Gastroesophageal sphincter (tissue), 3 donors: Measurements from ENCODE around the gene ZNF362.

Source experiments
- CTCF ChIP-seq, 4 experiments: fragments of 200-600 bp in 2 of 4; fragments of 450-650 bp in 2 of 4; sonication (generic) in 1 of 4; IDR thresholded peaks; one replicate each; pipeline ENCODE4 v1.5.1; 2017 to 2019; ENCODE audit warnings: antibody characterized with exemption in 4 of 4, mild to moderate bottlenecking in 2 of 4, moderate library complexity in 2 of 4
- EP300 ChIP-seq: sonication (generic); formaldehyde crosslinking; IDR thresholded peaks from one replicate; pipeline ENCODE4 v1.6.1; 2017; ENCODE audit warnings: antibody characterized with exemption, mild to moderate bottlenecking
- POLR2A ChIP-seq, 2 donors: fragments of 450-650 bp; IDR thresholded peaks; one replicate each; pipeline ENCODE4 v1.6.1; 2017; ENCODE audit warnings: antibody characterized with exemption in 2 of 2, mild to moderate bottlenecking in 2 of 2, moderate library complexity in 1 of 2
- POLR2AphosphoS5 ChIP-seq: sonication (generic); formaldehyde crosslinking; IDR thresholded peaks from one replicate; pipeline ENCODE4 v1.6.1; 2017; ENCODE audit warnings: antibody characterized with exemption

- TF ChIP-seq CTCF (IDR thresholded peaks at IDR 0.05): no peak
- TF ChIP-seq EP300: no peak
- no peak for TF ChIP-seq POLR2AphosphoS5
- no peak for TF ChIP-seq POLR2A (IDR thresholded peaks at IDR 0.05)
Measured at GRCh38 chr1:33322870-33323585, 66.7 kb downstream of the ZNF362 start.
